Measurements from ENCODE around the gene SCN9A. TPM values are rescaled to one million over a fixed set of nuclear protein-coding genes. Genes with fewer than 3 reads are reported as not detected.

The SCN9A gene
- total and polyA plus RNA-seq, 2 of the 8 experiments (the other 6 are each of a cell fraction or from before 2014, with no cell fraction given): 1.6 to 6.2 TPM

DNA sequence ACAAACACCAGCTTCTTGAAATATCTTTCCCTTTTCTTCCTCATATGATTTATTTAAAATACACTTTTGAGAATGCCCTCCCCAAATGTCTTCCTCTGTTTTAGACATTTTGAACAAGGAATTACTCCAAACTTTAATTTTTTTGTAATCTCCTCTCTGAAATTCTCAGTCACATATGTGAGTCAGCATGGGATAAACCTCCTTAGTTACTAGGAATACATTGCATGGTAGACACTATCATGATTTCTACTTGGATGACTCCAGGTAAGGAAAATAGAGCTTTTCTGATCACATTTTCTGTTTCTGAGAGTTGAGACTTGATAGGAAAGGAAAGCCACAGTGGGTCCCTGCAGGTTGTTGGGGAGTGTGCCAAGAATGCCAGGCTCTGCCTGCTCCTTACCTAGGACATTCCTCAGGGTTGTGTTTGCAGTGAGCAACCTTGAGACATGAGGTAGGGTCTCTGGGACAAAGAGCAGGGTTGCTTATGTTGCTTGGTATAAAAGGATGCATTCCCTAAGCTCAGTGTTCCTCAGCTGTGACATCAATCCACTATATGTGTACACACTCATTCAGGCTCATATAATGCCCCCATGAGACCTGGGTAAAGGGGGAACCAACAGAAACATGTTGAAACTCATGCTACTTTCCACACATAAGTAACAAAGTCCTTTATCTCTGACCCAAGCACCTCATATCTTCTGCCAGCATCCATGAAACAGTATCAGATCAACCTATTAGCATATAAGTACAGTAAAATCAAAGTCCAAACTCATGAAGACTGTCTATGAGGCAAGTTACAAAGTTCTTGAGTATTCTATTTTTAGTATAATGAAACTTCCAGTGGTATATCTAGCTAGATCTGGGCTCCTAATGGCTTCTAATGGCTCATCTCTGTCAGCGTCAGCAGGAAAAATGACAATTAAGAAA, 135.1 kb downstream of the SCN9A start:
- Histone ChIP-seq H2BK5ac (ENCODE audit: low read depth, low read length) (no peak overlapping the region), H3K4me3 (ENCODE audit: extremely low read depth in 1 of 4, insufficient read depth in 2 of 4, low read depth in 3 of 4, low read length in 4 of 4) (no peak overlapping the region), H4K91ac (replicated peaks; ENCODE audit: insufficient read length, low read length) (no peak overlapping the region), H2AK5ac (ENCODE audit: low read depth, low read length) (no peak overlapping the region), H3K27me3 (replicated peaks in 1 of 4; ENCODE audit: control insufficient read depth in 3 of 4, extremely low read depth in 1 of 4, insufficient read depth in 3 of 4, low read length in 3 of 4) (no peaks in the 10 kb centered on the region), H4K20me1 (replicated peaks in 1 of 2; ENCODE audit: control insufficient read depth in 1 of 2, insufficient read depth in 2 of 2, low read length in 2 of 2) (no peaks in the 10 kb centered on the region), H3K9ac (replicated peaks in 1 of 4; ENCODE audit: extremely low read depth in 1 of 4, low read depth in 3 of 4, low read length in 3 of 4) (no peak overlapping the region), H2BK120ac (replicated peaks; ENCODE audit: low read depth, low read length) (no peak overlapping the region), H3K56ac (replicated peaks; ENCODE audit: insufficient read length, low read depth, low read length) (no peak overlapping the region), H2BK20ac (ENCODE audit: low read length) (no peak overlapping the region), H3K18ac (ENCODE audit: extremely low read depth, low read length) (no peak overlapping the region), H3K14ac (ENCODE audit: insufficient read length) (no peak overlapping the region), H2BK12ac (ENCODE audit: low read depth, low read length) (no peak overlapping the region), H3K79me2 (ENCODE audit: control insufficient read depth in 1 of 2, insufficient read depth in 2 of 2, low read length in 2 of 2) (no peaks in the 10 kb centered on the region), H4K8ac (ENCODE audit: extremely low read depth, insufficient read depth, low read length) (no peak overlapping the region), H3K4me1 (replicated peaks in 1 of 4; ENCODE audit: control insufficient read depth in 3 of 4, insufficient read depth in 4 of 4, low read length in 3 of 4) (no peaks in the 10 kb centered on the region), H3K36me3 (ENCODE audit: control insufficient read depth in 2 of 4, insufficient read depth in 4 of 4, low read length in 3 of 4) (no peaks in the 10 kb centered on the region), H3K23ac (ENCODE audit: insufficient read length) (no peak overlapping the region), H3K79me1 (ENCODE audit: low read depth, low read length) (no peaks in the 10 kb centered on the region), H3K4me2 (ENCODE audit: insufficient read depth in 1 of 2, low read depth in 2 of 2, low read length in 2 of 2) (no peak overlapping the region), H3K4ac (replicated peaks; ENCODE audit: insufficient read length, low read depth, low read length) (no peak overlapping the region), H4K5ac (ENCODE audit: insufficient read length, low read depth, low read length) (no peak overlapping the region), H2AFZ (ENCODE audit: low read length) (no peak overlapping the region), H3K9me3 (ENCODE audit: insufficient read depth in 2 of 2, low read depth in 1 of 2, low read length in 1 of 2) (no peaks in the 10 kb centered on the region), H2BK15ac (ENCODE audit: low read length) (no peak overlapping the region), H3K23me2 (ENCODE audit: low read depth, low read length) (no peaks in the 10 kb centered on the region), H3K27ac (ENCODE audit: low read depth, low read length) (no peak overlapping the region)
- no peak for DNase-seq (ENCODE audit: low read depth in 1 of 2, low spot score in 2 of 2)
- POLR2A ChIA-PET (ENCODE audit: partially characterized antibody): no interaction called here
- WGBS, 2 experiments (ENCODE audit: extremely low coverage in 1 of 2, insufficient coverage in 1 of 2, insufficient read length in 1 of 2, insufficient replicate concordance in 2 of 2, low coverage in 1 of 2, low lambda C conversion rate in 2 of 2, missing lambda C conversion rate in 1 of 2): 95% methylated on average over 1 of the region's 1 CpG; no CpG with 5 or more reads in 1 of the 2 experiments
- CTCF ChIA-PET (ENCODE audit: partially characterized antibody): interaction anchor here (0.9 kb wide), 1 partner anchor 120 kb away, joined by 3 read pairs; no protein-coding TSS in a partner anchor
- FAIRE-seq: no peak
- no peak for TF ChIP-seq JUN (IDR thresholded peaks at IDR 0.05; ENCODE audit: low read depth, low read length)

Measured in H1 (cell line).